Lower leg skin (tissue), 3 donors: ENCODE results near the gene SYNE2.

ENCODE experiments used
- POLR2A ChIP-seq, 2 donors: fragments of 450-650 bp; IDR thresholded peaks; one replicate each; pipeline ENCODE4 v1.6.1; 2016 to 2017; ENCODE audit warnings: antibody characterized with exemption in 2 of 2, mild to moderate bottlenecking in 1 of 2, moderate library complexity in 1 of 2
- TF ChIP-seq, protein P1 (sequence below), 3 donors: fragments of 450-650 bp; IDR thresholded peaks; one replicate each; pipeline ENCODE4 v1.5.1; 2016; ENCODE audit warnings: antibody characterized with exemption in 3 of 3, mild to moderate bottlenecking in 3 of 3, moderate library complexity in 2 of 3

DNA sequence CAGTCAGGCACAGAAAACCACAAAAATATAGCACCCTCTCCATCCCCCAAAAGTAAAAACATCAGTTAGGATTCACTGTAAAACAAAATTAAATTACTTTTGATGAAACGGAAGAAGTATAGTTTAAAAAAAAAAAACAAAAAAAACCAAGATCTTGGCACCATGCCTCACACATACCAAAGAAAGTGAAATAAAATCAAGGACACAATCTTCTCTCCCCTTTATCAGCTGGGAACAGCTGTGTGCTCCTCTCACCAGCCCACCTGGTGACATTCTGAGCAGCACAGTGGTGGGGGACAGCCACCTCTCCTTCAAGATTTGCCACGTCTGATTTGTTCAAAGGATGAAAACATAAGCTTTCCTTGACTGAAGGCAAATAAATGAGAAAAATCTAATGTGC is 385.8 kb downstream of the SYNE2 start:
- TF ChIP-seq POLR2A (IDR thresholded peaks at IDR 0.05): no peak
- TF ChIP-seq, protein P1, sequence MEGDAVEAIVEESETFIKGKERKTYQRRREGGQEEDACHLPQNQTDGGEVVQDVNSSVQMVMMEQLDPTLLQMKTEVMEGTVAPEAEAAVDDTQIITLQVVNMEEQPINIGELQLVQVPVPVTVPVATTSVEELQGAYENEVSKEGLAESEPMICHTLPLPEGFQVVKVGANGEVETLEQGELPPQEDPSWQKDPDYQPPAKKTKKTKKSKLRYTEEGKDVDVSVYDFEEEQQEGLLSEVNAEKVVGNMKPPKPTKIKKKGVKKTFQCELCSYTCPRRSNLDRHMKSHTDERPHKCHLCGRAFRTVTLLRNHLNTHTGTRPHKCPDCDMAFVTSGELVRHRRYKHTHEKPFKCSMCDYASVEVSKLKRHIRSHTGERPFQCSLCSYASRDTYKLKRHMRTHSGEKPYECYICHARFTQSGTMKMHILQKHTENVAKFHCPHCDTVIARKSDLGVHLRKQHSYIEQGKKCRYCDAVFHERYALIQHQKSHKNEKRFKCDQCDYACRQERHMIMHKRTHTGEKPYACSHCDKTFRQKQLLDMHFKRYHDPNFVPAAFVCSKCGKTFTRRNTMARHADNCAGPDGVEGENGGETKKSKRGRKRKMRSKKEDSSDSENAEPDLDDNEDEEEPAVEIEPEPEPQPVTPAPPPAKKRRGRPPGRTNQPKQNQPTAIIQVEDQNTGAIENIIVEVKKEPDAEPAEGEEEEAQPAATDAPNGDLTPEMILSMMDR (IDR thresholded peaks at IDR 0.05): no peak
